Amniotic epithelial cell (primary cell): ENCODE measurements around the gene UCKL1.
A peak's percentile ranks its signal among the peaks of the same experiment; 100 is the strongest.
"Not testable (repeated sequence)": the region's sequence is repeated elsewhere in the genome, so short reads cannot be mapped to it uniquely, and the experiment has no call there.

ENCODE experiments used
- DNase-seq: peaks from one replicate; pipeline ENCODE4 v3.0.0-alpha.2; 2010; ENCODE audit warnings: low read depth

Gene UCKL1

GRCh38 chr20:63972312-63973159 is 16.3 kb upstream of the UCKL1 start:
- no peak for DNase-seq

DNA sequence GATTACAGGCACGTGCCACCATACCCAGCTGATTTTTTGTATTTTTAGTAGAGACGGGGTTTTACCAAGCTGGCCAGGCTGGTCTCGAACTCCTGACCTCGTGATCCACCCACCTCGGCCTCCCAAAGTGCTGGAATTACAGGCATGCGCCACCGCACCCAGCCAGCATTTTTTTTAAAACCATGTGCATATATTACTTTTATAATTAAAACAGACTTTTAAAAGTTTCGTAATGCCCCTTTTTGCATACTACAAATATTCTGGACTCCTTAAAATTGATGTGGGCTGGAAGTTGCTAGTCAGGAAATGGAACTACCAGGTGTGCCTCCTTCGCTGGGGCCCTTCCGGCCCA is 15.7 kb upstream of the UCKL1 start:
- DNase-seq = not testable (repeated sequence)

DNA sequence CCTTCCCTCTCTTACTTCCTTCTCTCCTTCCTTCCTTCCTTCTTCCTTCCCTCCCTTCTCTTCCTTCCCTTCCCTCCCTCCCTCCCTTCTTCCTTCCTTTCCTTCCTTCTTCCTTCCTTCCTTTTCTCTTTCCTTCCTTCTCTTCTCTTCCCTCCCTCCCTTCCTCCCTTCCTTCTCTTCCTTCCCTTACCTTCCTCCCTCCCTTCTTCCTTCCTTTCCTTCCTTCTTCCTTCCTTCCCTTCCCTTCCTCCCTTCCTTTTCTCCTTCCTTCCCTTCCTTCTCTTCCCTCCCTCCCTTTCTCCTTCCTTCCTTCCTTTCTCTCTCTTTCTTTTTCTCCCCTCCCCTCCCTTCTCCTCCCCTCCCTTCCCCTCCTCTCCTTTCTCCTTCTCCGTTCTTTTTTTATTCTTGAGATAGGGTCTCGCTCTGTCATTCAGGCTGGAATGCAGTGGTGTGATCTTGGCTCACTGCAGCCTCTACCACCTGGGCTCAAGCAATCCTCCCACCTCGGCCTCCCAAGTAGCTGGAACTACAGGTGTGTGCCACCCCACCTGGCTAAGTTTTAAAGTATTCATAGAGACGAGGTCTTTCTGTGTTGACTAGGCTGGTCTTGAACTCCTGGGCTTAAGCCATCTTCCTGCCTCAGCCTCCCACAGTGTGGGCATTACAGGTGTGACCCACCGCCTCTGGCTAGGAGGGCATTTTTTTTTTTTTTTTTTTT is 14.7 kb upstream of the UCKL1 start:
- DNase-seq = no peak

DNA sequence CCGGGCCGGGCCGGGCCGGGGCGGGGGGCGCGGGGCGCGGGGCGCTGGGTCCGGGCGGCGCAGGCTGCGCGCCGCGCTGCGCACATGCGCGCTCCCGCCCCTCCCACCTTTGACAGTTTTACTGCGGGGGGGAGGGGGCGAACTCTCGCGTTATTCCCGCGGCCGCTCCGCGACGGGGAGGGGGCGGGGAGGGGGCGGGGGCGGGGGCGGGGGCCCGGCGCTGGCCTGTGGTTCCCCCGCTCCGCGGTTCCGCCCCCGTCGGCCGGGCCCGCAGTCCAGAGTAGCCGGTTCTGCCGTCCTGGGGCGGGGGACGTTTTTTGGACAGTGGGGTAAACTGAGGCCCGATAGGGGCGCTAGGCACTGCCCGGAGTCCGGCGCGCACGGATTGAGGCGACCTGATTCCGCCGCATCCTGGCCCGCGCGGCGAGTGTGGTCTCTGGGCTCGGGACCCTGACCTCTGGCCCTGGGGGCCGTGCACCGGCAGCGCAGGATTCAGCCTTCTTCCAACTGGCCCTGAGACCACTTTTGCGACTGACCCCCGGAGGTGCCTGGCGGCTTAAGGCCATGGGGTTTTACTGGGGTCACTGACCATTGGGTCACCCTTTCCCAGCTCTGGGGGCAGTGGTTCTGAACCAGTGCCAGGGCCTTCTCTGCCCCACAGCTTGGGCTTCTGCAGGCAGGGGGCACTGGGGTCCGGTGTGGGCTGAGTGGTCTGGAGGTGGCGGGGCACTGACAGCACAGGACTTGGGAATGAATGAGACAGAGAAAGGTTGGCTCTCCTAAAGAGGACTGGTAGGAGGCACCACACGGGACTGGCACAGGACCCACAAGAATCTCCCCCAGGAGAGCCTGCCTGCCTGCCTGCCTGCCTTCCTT is 13.9 kb upstream of the UCKL1 start, which contains the start of gene ZNF512B:
Gene ZNF512B (minus strand): TSS at position 93 of the 876 bp plus-strand sequence. CDS start 1,980 bp downstream, outside the sequence.
- peak; percentile 44 for DNase-seq

- no peak for DNase-seq
Measured at GRCh38 chr20:63968928-63969760, 12.9 kb upstream of the UCKL1 start.

DNA sequence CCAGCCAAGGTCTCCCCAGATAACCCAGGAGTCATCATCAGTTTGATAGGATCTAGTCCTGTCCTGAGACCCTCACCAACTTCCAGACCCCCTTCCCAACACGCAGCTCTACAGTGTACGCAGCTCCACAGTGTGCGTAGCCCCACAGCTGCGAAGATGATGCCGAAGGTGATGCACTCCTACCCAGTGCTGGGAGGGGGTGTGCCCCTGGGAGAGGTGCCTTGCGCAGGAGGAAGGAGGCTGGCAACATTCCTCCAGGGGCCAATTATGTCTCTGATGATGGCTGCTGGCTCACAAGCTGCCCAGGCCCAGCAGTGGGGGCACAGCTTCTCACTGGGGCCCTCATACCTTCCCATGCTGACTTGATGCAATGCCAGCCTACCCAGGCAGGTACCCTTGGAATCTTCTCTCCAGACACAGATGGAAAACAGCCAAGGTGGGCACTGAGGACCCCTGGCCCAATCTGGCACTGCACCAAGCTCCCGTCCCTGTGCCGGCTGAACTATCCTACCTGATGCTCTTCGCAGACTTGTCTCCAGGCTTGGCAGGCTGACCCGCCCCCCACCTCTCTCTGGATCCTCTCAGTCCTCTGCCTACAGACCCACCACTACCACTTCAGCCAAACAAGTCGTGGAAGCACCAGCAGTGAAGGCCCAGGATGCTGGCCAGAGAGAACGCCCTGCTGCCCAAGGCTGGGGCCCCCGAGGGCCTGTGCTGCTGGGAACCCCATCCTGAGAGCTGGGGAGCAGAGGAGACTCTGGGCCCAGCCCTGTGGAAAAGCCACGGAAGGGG is 12.1 kb upstream of the UCKL1 start:
- DNase-seq = no peak

DNA sequence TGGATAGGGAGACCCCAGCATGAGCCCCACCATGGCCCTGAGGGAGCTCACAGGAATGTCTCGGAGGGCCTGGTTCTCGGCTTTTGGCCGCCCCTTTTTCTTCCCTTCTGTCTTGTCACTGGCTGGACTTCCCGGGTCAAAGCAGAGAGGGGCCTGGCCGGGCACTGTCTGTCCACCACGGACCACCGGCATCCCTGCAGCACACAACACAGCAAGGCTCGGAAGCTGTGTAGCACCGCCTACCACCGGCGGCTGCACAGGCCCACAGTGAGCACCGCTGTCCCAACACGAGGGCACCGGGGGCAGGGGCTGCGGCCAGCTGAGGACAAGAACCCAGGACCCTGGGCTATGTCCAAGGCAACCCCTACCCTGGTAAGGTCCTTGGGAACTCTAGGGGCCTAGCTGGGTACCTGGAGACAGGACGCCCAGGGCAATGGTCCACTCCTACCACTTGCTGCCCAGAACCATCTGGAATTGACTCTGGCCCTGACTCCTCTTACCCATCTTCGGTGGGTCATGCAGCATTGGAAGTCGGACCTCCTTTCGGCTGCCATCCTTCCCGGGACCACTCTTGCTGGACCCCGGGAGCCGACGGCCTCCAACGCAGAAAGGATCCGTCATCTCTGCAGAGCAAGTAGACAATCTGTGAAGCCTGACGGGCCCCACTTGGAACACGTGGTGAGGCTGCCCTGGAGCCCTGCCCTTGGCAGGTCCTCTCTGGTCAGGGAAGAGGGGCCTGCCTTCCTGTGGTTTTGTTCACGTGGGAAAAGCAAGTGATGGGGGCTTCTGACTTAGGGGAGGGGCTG is 11.3 kb upstream of the UCKL1 start:
- no peak for DNase-seq

DNA sequence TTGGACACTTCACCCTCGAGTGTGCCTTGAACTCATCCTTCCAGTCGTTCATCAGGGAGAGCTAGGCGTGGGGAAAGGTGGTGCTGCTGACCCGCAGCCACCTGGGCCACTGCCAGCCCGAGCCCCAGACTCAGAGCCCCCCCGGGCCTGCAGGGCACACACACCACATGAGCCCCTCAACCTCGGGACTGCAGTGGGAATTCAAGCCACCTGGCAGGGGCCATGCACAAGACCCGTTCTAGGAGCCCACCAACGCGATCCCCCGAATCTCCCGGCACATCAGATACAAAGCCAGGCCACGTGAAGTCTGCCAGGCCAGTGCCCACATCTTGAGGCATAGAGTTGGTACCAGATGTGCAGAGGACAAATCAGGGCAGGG is 10.7 kb upstream of the UCKL1 start:
- no peak for DNase-seq

DNA sequence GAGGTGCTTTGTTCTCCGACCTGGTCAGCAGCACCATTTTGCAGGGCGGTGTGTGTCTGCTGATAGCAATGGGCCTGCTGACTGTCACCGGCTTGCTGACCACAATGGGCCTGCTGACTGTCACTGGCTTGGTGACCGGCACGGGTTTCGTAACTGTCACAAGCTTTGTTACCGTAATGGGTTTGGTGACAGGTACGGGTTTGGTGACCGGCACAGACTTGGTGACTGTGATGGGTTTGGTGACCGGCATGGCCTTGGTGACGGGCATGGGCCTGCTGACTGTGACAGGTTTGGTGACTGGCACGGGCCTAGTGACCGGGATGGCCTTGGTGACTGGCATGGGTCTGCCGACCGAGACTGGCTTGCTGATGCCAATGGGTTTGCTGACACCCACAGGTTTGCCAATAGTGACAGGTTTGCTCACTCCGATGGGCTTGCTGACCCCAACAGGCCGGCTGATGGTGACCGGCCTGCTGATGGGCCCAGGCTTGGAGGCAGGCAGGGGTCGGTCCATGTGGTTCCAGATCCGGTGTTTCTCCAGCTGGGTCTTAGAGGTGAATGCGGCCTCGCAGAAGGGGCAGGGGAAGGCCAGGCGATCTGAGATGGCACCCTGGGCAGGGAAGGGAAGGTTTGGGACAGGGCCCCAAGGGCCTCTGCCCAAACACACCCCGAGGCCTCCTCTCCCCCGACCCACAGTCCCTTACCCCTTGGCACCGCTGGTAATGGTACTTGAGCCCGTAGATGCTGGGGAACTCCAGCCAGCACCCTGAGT is 10.1 kb upstream of the UCKL1 start:
- DNase-seq = no peak

GRCh38 chr20:63964412-63964811 is 8.2 kb upstream of the UCKL1 start:
- no peak for DNase-seq

DNA sequence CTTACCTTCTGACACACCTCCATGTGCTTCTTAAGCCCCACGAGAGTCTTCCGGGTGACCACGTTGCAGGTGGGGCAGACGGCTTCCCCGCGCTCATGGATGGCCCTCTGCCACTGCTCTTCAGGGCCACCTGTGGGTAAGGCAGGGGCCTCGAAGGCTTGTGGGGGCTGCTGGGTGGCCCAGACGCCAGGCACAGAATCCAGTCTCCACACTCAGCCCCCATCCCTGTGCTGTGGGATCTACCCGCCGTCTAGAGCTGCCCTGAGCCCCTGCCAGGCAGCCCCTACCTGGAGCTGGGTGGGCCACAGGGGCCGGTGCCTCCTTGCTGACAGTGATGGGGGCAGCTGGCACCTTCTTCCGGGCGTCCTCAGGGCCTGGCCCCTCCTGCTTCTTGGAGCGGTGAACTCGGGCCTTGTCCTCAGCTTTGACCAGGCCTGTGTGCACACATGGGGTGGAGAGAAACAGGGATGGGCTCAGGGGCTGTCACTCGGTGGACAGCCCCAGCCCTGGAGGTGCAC is 7.6 kb upstream of the UCKL1 start:
- DNase-seq = no peak

DNA sequence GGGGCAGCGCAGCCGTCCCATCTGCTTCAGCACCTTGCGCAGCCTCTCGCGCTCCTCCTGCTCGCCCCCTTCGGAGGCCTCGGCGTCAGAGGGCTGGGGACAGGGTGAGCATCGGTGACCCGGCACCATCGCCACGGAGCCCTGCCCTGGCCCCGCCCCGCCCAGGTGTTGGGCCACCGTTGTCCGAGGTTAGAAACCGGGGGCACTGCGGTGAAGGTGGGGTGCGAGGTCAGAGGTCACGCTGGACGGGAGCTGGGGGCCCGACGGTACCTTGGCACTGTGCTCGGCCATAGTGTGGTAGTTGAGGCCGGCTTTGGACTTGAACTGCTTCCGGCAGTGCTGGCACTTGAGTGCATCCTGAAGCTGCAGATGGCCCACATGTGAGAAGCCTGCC is 7.1 kb upstream of the UCKL1 start:
- no peak for DNase-seq

GRCh38 chr20:63962426-63963347 is 6.5 kb upstream of the UCKL1 start:
- DNase-seq = no peak

GRCh38 chr20:63961664-63962425 is 5.6 kb upstream of the UCKL1 start:
- no peak for DNase-seq

DNA sequence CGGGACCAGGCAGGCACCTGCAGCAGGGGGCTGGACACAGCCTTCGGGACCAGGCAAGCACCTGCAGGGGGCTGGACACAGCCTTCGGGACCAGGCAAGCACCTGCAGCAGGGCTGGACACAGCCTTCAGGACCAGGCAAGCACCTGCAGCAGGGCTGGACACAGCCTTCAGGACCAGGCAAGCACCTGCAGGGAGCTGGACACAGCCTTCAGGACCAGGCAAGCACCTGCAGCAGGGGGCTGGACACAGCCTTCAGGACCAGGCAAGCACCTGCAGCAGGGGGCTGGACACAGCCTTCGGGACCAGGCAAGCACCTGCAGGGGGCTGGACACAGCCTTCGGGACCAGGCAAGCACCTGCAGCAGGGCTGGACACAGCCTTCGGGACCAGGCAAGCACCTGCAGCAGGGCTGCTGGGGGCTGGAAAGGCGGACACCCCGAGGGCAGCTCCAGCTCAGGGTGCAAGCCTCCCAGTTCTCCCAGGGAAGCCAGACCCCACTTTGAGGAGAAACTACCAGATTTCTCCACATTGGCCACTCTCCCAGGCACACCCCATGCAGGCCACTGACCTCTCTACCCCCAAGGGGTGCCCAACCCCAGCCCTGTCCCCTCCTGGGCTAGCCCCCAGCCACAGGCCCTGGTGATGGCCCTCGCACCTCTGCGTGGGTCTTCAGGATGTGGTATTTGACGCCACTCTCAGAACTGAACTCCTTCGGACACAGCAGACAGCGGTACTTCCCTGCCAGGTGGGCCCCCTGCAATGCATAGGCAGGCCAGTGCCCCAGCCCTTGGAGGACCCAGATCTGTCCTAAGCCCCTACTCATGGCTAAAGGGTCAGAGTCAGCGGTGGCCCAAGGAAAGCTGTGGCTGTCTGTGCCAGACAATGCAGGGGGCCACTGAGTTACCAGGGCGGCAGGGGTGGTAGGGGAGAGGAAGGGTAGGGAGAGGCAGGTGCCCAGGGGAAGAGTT is 4.7 kb upstream of the UCKL1 start:
- DNase-seq = not testable (repeated sequence)

- no peak for DNase-seq
Measured at GRCh38 chr20:63959699-63960075, 3.5 kb upstream of the UCKL1 start.
